Parathyroid adenoma (tissue), 2 donors: ENCODE measurements around the gene ANP32A.

Source experiments
- H2AFZ ChIP-seq: fragments of 300-600 bp; sonication (generic); one replicate; pipeline ENCODE4 v1.7.0; 2017; ENCODE audit warnings: antibody characterized with exemption, mild to moderate bottlenecking
- H3K27ac ChIP-seq: fragments of 300-600 bp; sonication (generic); one replicate; pipeline ENCODE4 v1.7.0; 2017
- H3K27me3 ChIP-seq: fragments of 300-600 bp; sonication (generic); one replicate; pipeline ENCODE4 v1.7.0; 2017; ENCODE audit warnings: low read length; ENCODE audit not compliant: control insufficient read depth, insufficient read depth
- H3K36me3 ChIP-seq: fragments of 300-600 bp; sonication (generic); one replicate; pipeline ENCODE4 v1.7.0; 2017; ENCODE audit warnings: low read length; ENCODE audit not compliant: control insufficient read depth, insufficient read depth
- H3K4me1 ChIP-seq: fragments of 300-600 bp; sonication (generic); one replicate; pipeline ENCODE4 v1.7.0; 2017; ENCODE audit warnings: control low read depth
- H3K4me2 ChIP-seq: fragments of 300-600 bp; sonication (generic); one replicate; pipeline ENCODE4 v1.7.0; 2017; ENCODE audit warnings: low read length
- H3K4me3 ChIP-seq: fragments of 300-600 bp; sonication (generic); one replicate; pipeline ENCODE4 v1.7.0; 2017; ENCODE audit warnings: low read depth, low read length
- H3K79me2 ChIP-seq: fragments of 300-600 bp; sonication (generic); one replicate; pipeline ENCODE4 v1.7.0; 2017; ENCODE audit warnings: control low read depth
- H3K9ac ChIP-seq: fragments of 300-600 bp; sonication (generic); one replicate; pipeline ENCODE4 v1.7.0; 2017; ENCODE audit warnings: mild to moderate bottlenecking
- H3K9me3 ChIP-seq: fragments of 300-600 bp; sonication (generic); one replicate; pipeline ENCODE4 v1.7.0; 2017; ENCODE audit warnings: low read length; ENCODE audit not compliant: control insufficient read depth
- TF ChIP-seq, protein P1 (sequence below): fragments of 300-600 bp; sonication (generic); IDR thresholded peaks from one replicate; pipeline ENCODE4 v1.7.0; 2017; ENCODE audit warnings: antibody characterized with exemption, mild to moderate bottlenecking
- donor health status: primary hyperparathyroidism.

Gene ANP32A

GRCh38 chr15:68789534-68790241 lies 31.0 kb downstream of the ANP32A start:
- Histone ChIP-seq H3K9me3 (no peaks in the 10 kb centered on the region), H3K4me1 (peaks cover 10% of the 10 kb centered on the region), H3K79me2 (peaks cover 17% of the 10 kb centered on the region), H3K27me3 (no peaks in the 10 kb centered on the region), H3K4me2 (no peak overlapping the region), H3K36me3 (no peaks in the 10 kb centered on the region), H3K27ac (no peak overlapping the region), H2AFZ (no peak overlapping the region), H3K4me3 (no peak overlapping the region), H3K9ac (no peak overlapping the region)
- TF ChIP-seq, protein P1, sequence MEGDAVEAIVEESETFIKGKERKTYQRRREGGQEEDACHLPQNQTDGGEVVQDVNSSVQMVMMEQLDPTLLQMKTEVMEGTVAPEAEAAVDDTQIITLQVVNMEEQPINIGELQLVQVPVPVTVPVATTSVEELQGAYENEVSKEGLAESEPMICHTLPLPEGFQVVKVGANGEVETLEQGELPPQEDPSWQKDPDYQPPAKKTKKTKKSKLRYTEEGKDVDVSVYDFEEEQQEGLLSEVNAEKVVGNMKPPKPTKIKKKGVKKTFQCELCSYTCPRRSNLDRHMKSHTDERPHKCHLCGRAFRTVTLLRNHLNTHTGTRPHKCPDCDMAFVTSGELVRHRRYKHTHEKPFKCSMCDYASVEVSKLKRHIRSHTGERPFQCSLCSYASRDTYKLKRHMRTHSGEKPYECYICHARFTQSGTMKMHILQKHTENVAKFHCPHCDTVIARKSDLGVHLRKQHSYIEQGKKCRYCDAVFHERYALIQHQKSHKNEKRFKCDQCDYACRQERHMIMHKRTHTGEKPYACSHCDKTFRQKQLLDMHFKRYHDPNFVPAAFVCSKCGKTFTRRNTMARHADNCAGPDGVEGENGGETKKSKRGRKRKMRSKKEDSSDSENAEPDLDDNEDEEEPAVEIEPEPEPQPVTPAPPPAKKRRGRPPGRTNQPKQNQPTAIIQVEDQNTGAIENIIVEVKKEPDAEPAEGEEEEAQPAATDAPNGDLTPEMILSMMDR: no peak

DNA sequence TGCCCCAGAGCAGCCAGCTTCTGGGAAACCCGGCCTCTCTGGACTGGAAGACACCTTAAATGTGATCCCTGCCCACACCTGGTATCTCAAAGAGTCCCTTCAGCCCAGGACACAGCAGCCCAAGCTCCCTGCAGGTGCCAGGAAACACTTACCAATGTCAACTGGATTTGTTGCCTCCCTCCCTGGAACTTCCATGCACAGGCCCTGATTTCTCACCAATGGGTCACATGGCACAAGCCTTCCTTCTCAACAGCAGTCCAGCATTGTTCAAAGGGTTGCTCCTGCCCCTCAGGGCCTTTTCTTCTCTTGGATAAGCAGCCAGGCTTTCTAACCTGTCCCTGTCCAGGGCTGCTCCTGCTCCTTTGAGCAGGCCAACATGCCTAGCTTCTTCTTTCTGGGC lies 31.6 kb downstream of the ANP32A start:
- H3K4me3 ChIP-seq: no peak overlapping the region
- H2AFZ ChIP-seq: no peak overlapping the region
- H3K4me2 ChIP-seq: no peak overlapping the region
- TF ChIP-seq, protein P1: no peak
- H3K4me1 ChIP-seq: peaks cover 6% of the 10 kb centered on the region
- no peak overlapping the region for H3K9ac ChIP-seq
- no peaks in the 10 kb centered on the region for H3K36me3 ChIP-seq
- H3K27me3 ChIP-seq: no peaks in the 10 kb centered on the region
- no peak overlapping the region for H3K27ac ChIP-seq
- no peaks in the 10 kb centered on the region for H3K9me3 ChIP-seq
- peaks cover 17% of the 10 kb centered on the region for H3K79me2 ChIP-seq

DNA sequence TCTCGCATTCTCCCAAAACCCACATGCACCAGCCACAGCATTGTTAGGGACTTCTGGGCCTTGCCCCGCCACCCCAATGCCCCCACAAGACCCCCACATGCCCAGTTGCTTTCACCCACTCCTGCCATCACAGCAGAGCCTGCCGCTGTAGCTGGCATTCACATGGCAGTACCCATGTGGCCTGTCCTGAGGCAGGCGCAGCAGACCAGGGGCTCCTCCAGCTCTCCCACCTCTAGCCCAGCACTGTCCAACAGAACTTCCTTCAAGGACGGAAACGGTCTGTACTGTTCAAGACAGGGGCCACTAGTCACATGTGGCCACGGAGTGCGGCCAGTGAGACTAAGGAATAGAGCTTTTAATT lies 32.5 kb downstream of the ANP32A start:
- peaks cover 3% of the 10 kb centered on the region for H3K4me1 ChIP-seq
- H2AFZ ChIP-seq: no peak overlapping the region
- no peak overlapping the region for H3K27ac ChIP-seq
- H3K9ac ChIP-seq: no peak overlapping the region
- no peak overlapping the region for H3K4me3 ChIP-seq
- H3K27me3 ChIP-seq: no peaks in the 10 kb centered on the region
- TF ChIP-seq, protein P1: no peak
- no peaks in the 10 kb centered on the region for H3K9me3 ChIP-seq
- no peak overlapping the region for H3K4me2 ChIP-seq
- peaks cover 17% of the 10 kb centered on the region for H3K79me2 ChIP-seq
- no peaks in the 10 kb centered on the region for H3K36me3 ChIP-seq

DNA sequence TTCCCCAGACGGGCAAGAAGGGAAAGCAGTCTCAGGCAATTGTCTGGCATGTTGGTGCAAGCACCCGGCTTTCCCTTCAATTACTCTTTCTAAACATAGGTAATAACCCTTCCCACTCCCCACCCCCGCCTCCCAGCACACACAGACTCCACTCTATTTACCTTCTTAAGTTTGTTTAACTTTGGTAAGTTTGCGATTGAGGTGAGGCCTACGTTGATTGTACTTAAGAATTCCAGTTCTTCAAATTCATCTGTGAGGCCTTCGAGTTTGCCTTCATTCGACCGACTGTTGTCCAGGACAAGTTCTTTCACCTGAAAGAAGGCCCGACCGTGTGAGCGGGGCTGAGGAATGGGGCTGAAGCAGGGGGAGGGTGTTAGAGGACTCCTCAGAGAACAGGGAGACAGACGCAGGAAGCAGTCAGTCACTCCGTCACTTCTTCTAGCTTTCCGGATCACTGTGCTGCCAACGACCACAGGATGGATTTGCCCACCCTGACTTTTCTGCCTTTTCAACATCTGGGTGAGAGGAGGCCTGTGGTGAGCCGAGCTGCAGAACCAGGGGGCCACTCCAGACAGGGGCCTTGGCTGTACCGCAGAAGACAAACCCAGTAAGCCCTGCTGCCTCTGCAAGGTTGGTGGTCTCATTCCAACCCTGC lies 33.0 kb downstream of the ANP32A start:
- H2AFZ ChIP-seq: no peak overlapping the region
- H3K27me3 ChIP-seq: no peaks in the 10 kb centered on the region
- no peak overlapping the region for H3K4me3 ChIP-seq
- TF ChIP-seq, protein P1: no peak
- H3K9me3 ChIP-seq: no peaks in the 10 kb centered on the region
- no peak overlapping the region for H3K9ac ChIP-seq
- no peaks in the 10 kb centered on the region for H3K4me1 ChIP-seq
- no peak overlapping the region for H3K27ac ChIP-seq
- H3K36me3 ChIP-seq: no peaks in the 10 kb centered on the region
- peaks cover 12% of the 10 kb centered on the region for H3K79me2 ChIP-seq
- H3K4me2 ChIP-seq: no peak overlapping the region

DNA sequence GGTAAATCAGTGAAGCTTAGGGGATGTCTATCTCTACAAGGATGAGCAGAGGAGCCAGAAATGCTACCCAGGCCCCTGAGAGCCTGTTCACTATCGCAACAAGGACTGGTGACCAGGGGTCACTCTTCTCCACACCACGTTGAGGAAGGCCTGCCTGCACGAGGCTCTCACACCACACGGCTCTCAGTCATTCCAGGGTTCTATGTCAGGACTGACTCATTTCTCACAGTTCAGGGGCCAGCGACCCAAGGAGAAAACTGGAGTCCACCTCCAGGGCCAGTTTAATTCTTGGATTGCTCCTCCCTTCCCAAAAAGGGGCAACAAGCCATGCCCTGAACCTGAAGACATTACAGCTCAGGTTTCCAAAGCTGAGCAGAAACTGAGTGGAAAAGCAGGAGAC lies 33.9 kb downstream of the ANP32A start:
- H3K4me3 ChIP-seq: no peak overlapping the region
- H3K27ac ChIP-seq: no peak overlapping the region
- TF ChIP-seq, protein P1: no peak
- no peak overlapping the region for H3K4me2 ChIP-seq
- H3K9me3 ChIP-seq: no peaks in the 10 kb centered on the region
- no peaks in the 10 kb centered on the region for H3K4me1 ChIP-seq
- H3K27me3 ChIP-seq: no peaks in the 10 kb centered on the region
- H2AFZ ChIP-seq: no peak overlapping the region
- H3K36me3 ChIP-seq: no peaks in the 10 kb centered on the region
- H3K9ac ChIP-seq: no peak overlapping the region
- H3K79me2 ChIP-seq: peaks cover 8% of the 10 kb centered on the region
